Islet precursor cell (in vitro differentiated cells): ENCODE results near the gene DGKB.
"Not testable (repeated sequence)": the region's sequence is repeated elsewhere in the genome, so short reads cannot be mapped to it uniquely, and the experiment has no call there.

Experiments used
- DNase-seq: peaks from one replicate; pipeline ENCODE4 v3.0.0-alpha.2; 2018

Gene DGKB

GRCh38 chr7:14375998-14376397 is 526.6 kb downstream of the DGKB start:
- no peak for DNase-seq

DNA sequence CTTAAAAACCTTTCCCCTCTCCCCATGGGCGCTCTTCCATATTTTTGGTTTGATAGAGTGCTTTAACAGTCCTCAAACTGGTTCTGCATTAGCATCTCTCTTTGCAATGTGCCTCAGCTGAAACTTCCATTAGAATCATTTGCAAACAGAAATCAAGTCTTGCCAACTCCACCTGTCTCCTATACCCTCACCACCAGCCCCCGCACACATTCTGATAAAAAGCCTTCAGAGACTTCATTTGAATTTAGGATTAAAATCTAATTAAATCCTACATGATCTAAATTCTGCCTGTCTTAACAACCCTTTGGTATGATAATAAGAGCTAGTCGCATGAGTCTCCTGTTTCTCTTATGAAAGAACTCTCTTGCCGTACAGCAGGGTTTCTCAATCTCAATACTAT is 528.2 kb downstream of the DGKB start:
- no peak for DNase-seq

GRCh38 chr7:14368285-14368684 is 534.3 kb downstream of the DGKB start:
- no peak for DNase-seq

DNA sequence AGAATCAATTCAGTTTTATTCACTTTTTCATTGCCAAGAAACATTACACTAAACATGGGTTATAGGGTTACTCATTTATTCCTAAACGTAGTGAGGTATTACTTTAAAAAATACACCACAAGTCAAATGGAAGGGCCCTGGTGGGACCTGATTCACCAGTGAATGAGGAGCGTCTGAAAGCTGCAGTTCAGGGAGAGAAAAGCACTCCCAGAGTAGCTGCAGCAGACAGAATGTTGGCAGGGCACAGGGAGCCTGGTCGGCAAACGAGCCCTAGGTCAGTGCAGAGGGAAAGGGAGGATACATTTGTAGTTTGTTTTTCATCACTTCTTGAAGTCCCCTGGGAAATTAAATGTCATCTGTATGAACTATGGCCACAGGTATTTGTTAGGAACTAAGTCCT is 551.4 kb downstream of the DGKB start:
- no peak for DNase-seq

DNA sequence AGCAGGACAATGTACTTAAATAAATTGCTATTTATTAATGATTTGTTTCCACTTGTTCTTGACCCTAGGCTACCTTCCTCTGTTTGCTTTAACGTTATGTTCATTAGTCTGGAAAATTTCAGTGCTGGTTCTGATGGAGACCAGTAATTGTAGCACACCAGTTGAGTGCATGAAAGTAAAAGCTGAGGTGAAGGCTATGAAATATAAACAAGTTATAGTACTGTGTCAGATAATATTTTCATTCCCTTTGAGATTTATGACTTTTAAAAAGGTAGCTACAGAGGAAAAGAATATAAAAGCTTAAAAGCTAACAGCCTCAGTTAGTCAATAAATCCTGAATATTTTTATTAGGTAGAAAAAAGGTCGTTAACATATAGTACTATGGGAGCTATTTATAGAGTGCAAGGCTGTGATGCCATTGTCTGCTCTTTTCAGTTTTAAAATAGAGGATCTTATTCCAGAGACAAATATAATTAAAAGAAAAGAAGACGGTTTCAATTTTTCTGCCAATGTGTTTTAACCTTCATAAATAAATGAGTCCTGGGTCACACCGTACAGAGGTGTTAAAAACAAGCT is 561.3 kb downstream of the DGKB start:
- no peak for DNase-seq

DNA sequence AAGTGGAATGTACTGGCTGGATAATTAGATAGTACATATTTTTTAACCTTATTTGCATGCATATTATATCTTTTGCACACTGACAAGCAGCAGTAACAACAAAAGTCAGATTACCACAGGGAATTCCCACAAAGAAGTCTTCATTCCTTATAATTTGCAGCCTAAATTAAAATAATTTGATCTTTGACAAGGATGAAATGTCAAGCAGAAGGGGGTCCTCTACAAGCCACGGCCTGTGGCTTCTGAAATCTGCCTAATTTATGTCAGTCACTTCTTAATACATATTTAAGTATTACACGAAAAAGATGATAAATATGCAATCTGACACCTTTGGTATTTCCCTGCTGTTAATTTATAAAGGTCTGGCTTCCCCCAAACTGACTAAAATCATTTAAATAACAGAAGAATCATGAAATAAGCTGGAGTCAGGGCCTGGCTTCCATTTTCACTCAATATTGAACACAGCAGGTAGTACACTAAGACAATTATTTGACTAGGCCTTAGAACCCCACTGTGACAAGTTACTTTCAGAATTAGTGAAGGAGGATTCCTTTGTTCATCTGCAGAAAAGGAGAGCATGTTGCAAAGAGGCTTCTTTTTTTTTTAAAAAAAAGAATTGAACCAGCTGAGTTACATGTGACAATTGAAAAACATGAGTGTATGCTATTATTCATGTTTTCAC is 562.0 kb downstream of the DGKB start:
- no peak for DNase-seq

DNA sequence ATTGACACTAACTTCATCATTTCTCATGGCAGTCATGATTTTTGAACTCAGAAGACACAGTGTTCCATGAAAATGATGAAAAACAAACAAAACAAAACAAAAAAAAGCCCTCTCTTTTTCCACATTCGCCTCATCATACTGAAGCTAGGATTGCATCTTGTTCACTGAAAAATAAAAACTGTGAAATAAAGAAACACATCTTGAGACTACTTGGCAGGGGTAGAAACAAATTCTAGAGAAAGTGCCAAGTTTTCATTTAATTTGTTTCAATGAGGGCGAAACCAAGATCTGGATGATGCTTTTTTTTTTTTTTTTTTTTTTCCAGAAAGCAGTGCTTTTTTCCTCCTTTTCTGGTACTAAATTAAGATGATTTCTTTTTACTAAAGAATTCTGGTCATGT is 562.7 kb downstream of the DGKB start:
- DNase-seq = no peak

DNA sequence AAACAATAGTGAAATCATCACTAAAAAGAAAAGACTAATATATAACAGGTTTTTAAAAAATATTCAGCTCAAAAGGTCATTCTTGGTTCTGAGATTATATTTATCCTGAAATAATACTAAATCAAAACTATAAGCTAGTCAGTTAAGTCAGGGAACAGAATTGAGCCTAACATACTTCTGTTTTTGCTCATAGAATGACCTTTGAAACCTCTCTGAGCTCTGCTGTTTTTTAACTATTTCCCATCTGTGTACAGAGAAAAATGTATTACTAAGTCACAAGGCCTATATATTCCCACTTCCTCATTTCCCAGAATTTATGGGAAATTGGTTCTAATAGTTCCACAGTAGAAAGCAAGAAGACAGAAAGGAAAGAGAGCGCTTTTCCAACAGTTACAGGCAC is 566.3 kb downstream of the DGKB start:
- DNase-seq = no peak

GRCh38 chr7:14332155-14332554 is 570.4 kb downstream of the DGKB start:
- DNase-seq = peak; percentile 77

DNA sequence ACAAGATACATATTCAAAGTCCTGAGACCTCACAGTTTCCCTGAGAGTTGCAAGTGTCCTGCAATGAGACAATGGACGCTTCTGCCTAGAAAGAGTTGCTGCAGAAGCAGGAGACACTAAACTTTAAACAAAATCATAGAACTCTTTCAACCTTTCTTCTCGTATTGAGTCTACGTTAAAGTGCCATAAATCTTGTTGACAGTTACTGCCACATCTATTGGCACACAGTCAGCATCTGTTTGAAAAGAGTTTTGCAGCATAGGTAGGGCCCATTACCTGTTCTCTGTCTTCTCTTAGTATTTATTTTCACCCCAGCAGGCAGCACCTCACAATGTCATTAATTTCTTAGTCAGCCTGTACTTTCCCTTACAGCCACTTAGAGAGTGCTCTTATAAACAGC is 577.8 kb downstream of the DGKB start:
- DNase-seq = no peak

- DNase-seq = no peak
These were observed 579.8 kb downstream of the DGKB start for GRCh38 chr7:14322724-14323123.

- no peak for DNase-seq
These were observed 580.6 kb downstream of the DGKB start for GRCh38 chr7:14321947-14322346.

- DNase-seq = no peak
These were observed 593.1 kb downstream of the DGKB start for GRCh38 chr7:14309432-14309831.

DNA sequence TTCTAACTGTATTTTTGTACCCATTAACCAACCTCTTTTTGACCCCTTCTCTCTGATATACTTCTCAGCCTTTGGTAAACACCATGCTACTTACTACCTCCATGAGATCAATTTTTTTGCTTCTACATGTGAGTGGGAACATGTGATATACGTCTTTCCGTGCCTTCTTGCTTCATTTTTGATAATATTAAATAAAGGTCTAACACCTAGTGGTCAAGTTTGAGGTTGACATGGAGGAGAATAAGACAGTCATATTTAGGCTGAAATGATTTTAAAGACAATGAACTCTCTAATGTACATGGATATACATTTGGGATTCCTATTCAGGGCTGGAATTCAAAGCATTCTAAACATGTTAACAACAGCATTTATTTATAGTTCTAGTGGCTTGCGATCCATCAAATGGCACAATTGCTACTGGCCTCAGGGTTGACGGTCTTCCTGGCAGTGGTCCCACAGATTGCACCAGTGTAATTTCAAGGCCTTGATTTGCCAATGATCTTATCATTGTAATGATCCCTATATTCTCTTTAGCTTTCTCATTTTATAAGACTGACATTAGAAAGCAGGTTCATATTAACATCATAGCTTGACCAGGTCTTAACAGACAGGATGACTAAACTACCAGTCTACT is 597.2 kb downstream of the DGKB start:
- no peak for DNase-seq

GRCh38 chr7:14303536-14303935 is 599.0 kb downstream of the DGKB start:
- DNase-seq = peak; percentile 51

DNA sequence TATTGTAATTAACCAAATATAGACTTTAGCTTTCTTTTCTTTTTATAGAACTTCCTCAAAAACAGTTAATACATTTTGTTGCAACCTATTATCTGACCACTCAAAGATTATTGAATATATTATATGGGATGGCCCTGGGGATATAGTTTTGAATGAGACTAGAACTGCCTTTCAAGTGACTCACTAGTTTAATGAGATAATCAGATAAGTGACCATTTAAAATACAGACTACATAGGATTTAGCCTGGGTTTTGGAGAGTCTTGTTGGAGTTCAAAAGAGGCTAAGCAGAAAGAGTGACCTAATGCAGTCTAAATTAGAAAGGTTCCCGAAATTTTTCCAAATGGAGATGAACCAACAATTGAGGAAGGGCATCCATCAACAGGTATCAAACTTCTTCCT is 607.9 kb downstream of the DGKB start:
- no peak for DNase-seq

DNA sequence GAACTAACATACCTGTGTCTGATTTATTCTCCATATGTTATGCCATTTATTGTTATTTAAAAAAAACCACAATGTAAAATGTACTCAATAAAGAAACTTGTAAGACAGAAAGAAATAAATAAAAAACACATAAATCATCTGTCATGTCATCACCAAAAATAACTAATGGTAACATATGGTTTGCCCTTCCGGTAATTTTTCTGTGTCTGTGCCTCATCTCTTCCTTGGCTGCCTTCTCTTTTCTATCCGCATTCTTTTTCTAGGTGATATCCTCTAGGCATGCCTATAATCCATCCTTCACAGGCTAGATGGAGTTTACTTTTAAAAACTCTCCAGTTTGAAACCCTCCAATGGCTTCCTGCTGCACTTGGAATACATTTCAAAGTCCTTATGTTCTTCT is 609.1 kb downstream of the DGKB start:
- DNase-seq = no peak

DNA sequence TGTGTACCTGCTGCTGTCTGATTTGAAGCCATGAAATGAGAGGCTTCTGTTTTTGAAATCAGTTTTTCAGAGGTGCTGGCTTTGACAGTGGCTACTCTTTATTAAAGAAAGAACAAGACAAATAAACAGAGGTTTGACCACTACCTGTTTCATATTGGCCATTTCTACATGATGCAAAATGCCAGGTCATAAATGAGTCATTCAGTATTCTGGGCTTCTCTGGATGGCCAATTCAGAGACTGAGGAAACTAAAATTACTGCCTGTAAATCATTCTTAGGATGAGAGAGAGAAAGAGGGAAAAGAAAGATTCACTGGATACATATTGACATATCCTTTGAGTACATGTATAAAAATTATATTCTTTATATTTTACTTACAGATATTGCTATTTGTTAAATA is 609.8 kb downstream of the DGKB start:
- DNase-seq = no peak

GRCh38 chr7:14289957-14290356 is 612.6 kb downstream of the DGKB start:
- no peak for DNase-seq

DNA sequence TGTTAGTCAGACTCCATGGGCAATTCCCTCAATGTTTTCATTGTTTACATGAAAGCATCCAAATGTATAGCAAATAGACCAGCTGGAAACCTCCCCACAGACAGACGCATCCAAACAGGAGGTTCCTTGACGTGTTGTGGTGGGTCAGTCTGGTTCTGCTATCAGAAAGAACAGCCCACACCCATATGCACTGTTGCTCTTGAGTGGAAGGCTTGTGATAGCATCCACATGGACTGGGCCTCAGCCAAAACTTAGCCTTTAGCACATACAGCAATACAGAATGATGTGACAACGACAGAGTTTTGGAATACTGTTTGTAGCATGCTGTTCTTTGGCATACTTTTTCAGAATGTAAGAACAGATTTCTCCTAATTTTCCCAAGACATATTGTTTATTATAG is 613.9 kb downstream of the DGKB start:
- no peak for DNase-seq

GRCh38 chr7:14287398-14287797 is 615.2 kb downstream of the DGKB start:
- no peak for DNase-seq

GRCh38 chr7:14286036-14286435 is 616.5 kb downstream of the DGKB start:
- no peak for DNase-seq

DNA sequence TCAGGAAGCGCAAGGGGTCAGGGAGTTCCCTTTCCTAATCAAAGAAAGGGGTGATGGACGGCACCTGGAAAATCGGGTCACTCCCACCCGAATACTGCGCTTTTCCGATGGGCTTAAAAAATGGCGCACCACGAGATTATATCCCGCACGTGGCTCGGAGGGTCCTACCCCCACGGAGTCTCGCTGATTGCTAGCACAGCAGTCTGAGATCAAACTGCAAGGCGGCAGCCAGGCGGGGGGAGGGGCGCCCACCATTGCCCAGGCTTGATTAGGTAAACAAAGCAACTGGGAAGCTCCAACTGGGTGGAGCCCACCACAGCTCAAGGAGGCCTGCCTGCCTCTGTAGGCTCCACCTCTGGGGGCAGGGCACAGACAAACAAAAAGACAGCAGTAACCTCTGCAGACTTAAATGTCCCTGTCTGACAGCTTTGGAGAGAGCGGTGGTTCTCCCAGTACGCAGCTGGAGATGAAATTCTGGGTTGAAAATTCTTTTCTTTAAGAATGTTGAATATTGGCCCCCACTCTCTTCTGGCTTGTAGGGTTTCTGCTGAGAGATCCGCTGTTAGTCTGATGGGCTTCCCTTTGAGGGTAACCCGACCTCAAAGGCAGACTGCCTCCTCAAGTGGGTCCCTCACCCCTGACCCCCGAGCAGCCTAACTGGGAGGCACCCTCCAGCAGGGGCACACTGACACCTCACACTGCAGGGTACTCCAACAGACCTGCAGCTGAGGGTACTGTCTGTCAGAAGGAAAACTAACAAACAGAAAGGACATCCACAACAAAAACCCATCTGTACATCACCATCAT is 623.3 kb downstream of the DGKB start:
- DNase-seq = not testable (repeated sequence)

GRCh38 chr7:14275356-14275755 is 627.2 kb downstream of the DGKB start:
- no peak for DNase-seq
